ENCODE measurements around the gene PTGES2. TPM values are rescaled to one million over a fixed set of nuclear protein-coding genes. Genes with fewer than 3 reads are reported as not detected.

PTGES2 gene
- total and polyA plus RNA-seq, 9 of the 15 experiments (the other 6 are each of a cell fraction or from before 2014, with no cell fraction given): 2.4 to 196 (median 90.1) TPM

DNA sequence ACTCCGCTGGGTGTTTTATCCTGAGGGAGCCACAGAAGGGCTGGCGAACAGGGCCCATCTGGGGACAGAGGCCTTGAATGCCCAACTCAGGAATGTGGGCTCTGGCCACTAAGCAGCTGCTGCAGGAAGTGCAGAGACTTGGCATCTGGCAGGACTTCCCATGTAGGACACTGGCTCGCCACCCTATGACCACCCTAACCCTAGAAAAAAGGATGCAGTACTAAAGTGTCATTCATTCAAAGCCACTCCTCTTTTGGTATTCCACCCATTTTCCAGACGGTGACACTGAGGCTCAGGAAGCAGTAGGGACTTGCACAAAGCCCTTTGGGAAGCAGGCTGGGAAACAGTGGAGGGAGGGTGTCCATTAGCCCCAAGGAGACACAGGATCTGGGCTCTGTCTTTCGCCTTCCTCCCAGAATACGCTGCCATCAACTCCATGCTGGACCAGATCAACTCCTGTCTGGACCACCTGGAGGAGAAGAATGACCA, 35.5 kb upstream of the PTGES2 start (continued):
- TF ChIP-seq BDP1 (IDR thresholded peaks at IDR 0.05; ENCODE audit: insufficient read depth, insufficient read length) (no peak), ATF7 (IDR thresholded peaks at IDR 0.05) (no peak), CAMTA2 (CRISPR knock-in tag; conservative IDR thresholded peaks at IDR 0.05) (no peak), POLR2G (IDR thresholded peaks at IDR 0.05; ENCODE audit: low read depth, low read length) (no peak), NR4A1 (CRISPR knock-in tag; IDR thresholded peaks at IDR 0.05) (no peak), NR4A1 (tag; IDR thresholded peaks at IDR 0.05) (no peak), MTA2 (IDR thresholded peaks at IDR 0.05; ENCODE audit: low read depth) (no peak), GTF2F1 (IDR thresholded peaks at IDR 0.05; ENCODE audit: low read depth, low read length) (no peak), SREBF2 (CRISPR knock-in tag; IDR thresholded peaks at IDR 0.05) (no peak), MYBL2 (IDR thresholded peaks at IDR 0.05; ENCODE audit: low read depth) (no peak), MYBL2 (CRISPR knock-in tag; IDR thresholded peaks at IDR 0.05; ENCODE audit: borderline replicate concordance) (no peak), MYNN (IDR thresholded peaks at IDR 0.05) (no peak), MYNN (CRISPR knock-in tag; IDR thresholded peaks at IDR 0.05) (no peak), KLF13 (tag; IDR thresholded peaks at IDR 0.05; ENCODE audit: borderline replicate concordance, low read depth) (0 out of 2 replicates have a peak, but pooled peaks have one; percentile 44), PTBP1 (IDR thresholded peaks at IDR 0.05; ENCODE audit: low read depth, low read length) (peak; percentile 89), SUPT5H (IDR thresholded peaks at IDR 0.05) (0 out of 2 replicates have a peak, but pooled peaks have one; percentile 5), RAD21 (CRISPR knock-in tag; conservative IDR thresholded peaks at IDR 0.05 in 1 of 2, IDR thresholded peaks at IDR 0.05 in 1 of 2) (no peak), ETV1 (tag; conservative IDR thresholded peaks at IDR 0.05; ENCODE audit: low read depth) (peak; percentile 58; the same call in 1 of the 2 replicates), RUNX1 (IDR thresholded peaks at IDR 0.05; ENCODE audit: low read depth) (no peak)
- TF ChIP-seq, protein P1, sequence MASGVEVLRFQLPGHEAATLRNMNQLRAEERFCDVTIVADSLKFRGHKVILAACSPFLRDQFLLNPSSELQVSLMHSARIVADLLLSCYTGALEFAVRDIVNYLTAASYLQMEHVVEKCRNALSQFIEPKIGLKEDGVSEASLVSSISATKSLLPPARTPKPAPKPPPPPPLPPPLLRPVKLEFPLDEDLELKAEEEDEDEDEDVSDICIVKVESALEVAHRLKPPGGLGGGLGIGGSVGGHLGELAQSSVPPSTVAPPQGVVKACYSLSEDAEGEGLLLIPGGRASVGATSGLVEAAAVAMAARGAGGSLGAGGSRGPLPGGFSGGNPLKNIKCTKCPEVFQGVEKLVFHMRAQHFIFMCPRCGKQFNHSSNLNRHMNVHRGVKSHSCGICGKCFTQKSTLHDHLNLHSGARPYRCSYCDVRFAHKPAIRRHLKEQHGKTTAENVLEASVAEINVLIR (CRISPR knock-in tag; IDR thresholded peaks at IDR 0.05): no peak
- TF ChIP-seq, protein P2, sequence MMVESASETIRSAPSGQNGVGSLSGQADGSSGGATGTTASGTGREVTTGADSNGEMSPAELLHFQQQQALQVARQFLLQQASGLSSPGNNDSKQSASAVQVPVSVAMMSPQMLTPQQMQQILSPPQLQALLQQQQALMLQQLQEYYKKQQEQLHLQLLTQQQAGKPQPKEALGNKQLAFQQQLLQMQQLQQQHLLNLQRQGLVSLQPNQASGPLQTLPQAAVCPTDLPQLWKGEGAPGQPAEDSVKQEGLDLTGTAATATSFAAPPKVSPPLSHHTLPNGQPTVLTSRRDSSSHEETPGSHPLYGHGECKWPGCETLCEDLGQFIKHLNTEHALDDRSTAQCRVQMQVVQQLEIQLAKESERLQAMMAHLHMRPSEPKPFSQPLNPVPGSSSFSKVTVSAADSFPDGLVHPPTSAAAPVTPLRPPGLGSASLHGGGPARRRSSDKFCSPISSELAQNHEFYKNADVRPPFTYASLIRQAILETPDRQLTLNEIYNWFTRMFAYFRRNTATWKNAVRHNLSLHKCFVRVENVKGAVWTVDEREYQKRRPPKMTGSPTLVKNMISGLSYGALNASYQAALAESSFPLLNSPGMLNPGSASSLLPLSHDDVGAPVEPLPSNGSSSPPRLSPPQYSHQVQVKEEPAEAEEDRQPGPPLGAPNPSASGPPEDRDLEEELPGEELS (CRISPR knock-in tag; IDR thresholded peaks at IDR 0.05; ENCODE audit: borderline replicate concordance): no peak
- TF ChIP-seq, protein P3, sequence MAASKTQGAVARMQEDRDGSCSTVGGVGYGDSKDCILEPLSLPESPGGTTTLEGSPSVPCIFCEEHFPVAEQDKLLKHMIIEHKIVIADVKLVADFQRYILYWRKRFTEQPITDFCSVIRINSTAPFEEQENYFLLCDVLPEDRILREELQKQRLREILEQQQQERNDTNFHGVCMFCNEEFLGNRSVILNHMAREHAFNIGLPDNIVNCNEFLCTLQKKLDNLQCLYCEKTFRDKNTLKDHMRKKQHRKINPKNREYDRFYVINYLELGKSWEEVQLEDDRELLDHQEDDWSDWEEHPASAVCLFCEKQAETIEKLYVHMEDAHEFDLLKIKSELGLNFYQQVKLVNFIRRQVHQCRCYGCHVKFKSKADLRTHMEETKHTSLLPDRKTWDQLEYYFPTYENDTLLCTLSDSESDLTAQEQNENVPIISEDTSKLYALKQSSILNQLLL (CRISPR knock-in tag; IDR thresholded peaks at IDR 0.05; ENCODE audit: borderline replicate concordance): no peak
- TF ChIP-seq, protein P4, sequence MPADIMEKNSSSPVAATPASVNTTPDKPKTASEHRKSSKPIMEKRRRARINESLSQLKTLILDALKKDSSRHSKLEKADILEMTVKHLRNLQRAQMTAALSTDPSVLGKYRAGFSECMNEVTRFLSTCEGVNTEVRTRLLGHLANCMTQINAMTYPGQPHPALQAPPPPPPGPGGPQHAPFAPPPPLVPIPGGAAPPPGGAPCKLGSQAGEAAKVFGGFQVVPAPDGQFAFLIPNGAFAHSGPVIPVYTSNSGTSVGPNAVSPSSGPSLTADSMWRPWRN (IDR thresholded peaks at IDR 0.05; ENCODE audit: low read depth): no peak
- TF ChIP-seq, protein P5, sequence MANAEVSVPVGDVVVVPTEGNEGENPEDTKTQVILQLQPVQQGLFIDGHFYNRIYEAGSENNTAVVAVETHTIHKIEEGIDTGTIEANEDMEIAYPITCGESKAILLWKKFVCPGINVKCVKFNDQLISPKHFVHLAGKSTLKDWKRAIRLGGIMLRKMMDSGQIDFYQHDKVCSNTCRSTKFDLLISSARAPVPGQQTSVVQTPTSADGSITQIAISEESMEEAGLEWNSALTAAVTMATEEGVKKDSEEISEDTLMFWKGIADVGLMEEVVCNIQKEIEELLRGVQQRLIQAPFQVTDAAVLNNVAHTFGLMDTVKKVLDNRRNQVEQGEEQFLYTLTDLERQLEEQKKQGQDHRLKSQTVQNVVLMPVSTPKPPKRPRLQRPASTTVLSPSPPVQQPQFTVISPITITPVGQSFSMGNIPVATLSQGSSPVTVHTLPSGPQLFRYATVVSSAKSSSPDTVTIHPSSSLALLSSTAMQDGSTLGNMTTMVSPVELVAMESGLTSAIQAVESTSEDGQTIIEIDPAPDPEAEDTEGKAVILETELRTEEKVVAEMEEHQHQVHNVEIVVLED (CRISPR knock-in tag; IDR thresholded peaks at IDR 0.05): no peak
